ENCODE results near the gene RNF168.

DNA sequence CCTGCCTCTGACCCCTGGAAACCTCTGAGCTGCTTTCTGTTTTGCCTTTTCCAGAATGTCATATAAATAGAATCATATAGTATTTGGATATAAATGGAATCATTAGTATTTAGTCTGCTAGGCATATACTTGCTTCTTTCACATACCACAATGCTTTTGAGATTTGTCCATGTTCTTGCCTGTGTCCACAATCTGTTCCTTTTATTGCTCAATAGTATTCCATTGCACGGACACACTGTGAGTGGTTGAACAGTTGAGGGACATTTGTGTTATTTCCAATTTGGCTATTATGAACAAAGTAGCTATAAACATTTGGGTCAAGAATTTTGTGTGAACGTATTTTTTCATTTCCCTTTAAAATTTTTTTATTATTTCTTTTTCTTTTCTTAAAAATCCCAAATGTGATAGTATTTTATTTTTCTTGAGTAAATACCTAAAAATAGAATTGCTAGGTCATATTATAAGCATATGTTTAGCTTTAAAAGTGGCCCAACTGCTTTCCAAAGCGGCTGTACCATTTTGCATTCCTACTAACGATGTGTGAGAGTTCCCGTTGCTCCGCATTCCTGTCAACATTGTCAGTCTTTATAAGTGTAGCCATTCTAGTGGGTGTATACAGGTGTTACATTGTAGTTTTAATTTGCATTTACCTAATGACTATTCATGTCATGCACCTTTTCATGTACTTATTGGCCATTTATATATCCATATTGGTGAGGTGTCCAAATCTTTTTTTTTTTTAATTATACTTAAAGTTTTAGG is 38.3 kb upstream of the RNF168 start:
- no peak for TF ChIP-seq EZH2 (IDR thresholded peaks at IDR 0.05; ENCODE audit: insufficient read depth, poor library complexity, severe bottlenecking)
- TF ChIP-seq EZH2phosphoT487 (IDR thresholded peaks at IDR 0.05; ENCODE audit: insufficient read depth, low read depth): no peak
